ENCODE data around the gene NR4A1. TPM values are rescaled to one million over a fixed set of nuclear protein-coding genes. Genes with fewer than 3 reads are reported as not detected.
A peak's percentile ranks its signal among the peaks of the same experiment; 100 is the strongest.

NR4A1 gene
- total RNA-seq, 2 donors from 2014 or later: 85.1 to 125 TPM

DNA sequence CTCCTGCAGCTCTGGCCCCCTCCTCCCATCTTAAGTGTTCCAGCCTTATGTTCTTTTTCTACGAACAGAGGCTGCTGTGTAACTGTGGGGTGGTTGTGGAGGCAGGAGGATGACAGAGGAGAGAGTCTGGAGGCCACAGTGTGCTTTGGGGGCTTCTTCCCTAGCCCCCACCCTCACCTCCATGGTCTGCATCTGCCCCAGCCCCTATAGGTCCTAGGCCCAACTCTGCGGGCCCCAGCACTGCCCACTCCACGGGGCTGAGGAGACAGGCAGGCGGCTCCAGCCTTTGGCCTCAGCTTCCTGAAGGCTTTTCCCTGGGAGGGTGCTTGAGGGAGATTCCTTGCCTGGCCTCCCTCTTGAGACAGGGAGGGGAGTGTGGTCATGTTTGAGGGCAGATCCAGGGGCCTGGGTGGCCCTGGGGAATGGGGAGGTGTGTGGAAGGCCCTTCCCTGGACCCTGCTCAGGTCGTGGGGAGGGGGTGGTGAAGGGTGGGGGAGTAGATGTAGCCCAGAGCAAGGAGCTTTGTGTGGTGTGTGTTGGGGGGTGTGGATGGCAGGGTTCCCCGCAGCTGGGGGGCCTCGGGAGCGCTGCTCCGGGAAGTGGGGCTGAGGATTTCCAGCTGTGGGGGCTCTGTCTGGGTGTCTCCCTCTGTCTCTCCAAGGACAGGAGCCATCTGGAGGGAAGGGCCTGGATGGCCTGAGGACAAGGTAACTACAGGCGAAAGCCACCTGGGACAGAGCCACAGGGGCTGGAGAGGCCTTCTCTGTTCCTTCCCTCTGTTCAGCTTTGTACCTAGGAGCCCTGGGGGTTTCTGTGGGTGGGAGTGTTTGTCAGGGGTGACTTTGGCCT lies 29.4 kb downstream of the NR4A1 start:
- intact Hi-C loops (cut with DNase I): no loop called here
- no peak for DNase-seq (ENCODE audit: low spot score)
- 68% methylated on average over 10 of the region's 10 CpGs for WGBS
- H3K4me1 ChIP-seq (replicated peaks): peaks cover 7% of the 10 kb centered on the region
- peak overlapping the region; percentile 72 to 88 for H3K27ac ChIP-seq
- peaks cover 0 to 9% of the 10 kb centered on the region in 2 donors for H3K36me3 ChIP-seq
- TF ChIP-seq POLR2A (IDR thresholded peaks at IDR 0.05) (no peak), POLR2AphosphoS5 (IDR thresholded peaks at IDR 0.05) (no peak)
- TF ChIP-seq, protein P1, sequence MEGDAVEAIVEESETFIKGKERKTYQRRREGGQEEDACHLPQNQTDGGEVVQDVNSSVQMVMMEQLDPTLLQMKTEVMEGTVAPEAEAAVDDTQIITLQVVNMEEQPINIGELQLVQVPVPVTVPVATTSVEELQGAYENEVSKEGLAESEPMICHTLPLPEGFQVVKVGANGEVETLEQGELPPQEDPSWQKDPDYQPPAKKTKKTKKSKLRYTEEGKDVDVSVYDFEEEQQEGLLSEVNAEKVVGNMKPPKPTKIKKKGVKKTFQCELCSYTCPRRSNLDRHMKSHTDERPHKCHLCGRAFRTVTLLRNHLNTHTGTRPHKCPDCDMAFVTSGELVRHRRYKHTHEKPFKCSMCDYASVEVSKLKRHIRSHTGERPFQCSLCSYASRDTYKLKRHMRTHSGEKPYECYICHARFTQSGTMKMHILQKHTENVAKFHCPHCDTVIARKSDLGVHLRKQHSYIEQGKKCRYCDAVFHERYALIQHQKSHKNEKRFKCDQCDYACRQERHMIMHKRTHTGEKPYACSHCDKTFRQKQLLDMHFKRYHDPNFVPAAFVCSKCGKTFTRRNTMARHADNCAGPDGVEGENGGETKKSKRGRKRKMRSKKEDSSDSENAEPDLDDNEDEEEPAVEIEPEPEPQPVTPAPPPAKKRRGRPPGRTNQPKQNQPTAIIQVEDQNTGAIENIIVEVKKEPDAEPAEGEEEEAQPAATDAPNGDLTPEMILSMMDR (IDR thresholded peaks at IDR 0.05): no peak
- H3K4me3 ChIP-seq: peak overlapping the region; percentile 17 to 20
- H3K9me3 ChIP-seq: no peaks in the 10 kb centered on the region
- H3K27me3 ChIP-seq (replicated peaks; ENCODE audit: insufficient read depth): no peaks in the 10 kb centered on the region

DNA sequence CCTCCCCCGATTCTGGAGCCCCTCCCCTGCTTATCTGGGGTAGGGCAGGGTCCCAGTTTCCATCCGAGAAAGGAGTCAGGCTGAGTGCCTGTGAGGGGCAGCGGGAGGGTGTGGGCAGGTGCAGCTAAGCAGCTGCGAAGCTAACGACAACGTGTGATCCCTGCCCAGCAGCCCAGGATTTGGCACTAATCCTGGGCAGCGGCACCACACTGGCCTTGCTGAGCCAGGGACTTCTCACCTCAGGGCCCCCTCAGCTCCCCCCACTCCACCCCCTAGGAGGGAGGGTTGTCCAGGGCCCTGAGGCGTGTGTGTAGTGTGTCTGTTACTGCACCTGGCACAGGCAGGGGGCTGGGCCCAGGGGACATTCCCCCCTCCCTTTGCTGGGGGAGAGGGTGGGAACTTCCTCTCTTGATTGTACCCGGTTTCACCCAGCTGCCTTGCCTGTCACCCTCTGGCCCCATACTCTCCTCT lies 30.1 kb downstream of the NR4A1 start:
- H3K9me3 ChIP-seq: no peaks in the 10 kb centered on the region
- H3K4me1 ChIP-seq (replicated peaks): peaks cover 7% of the 10 kb centered on the region
- no peaks in the 10 kb centered on the region for H3K27me3 ChIP-seq (replicated peaks; ENCODE audit: insufficient read depth)
- peaks cover 0 to 9% of the 10 kb centered on the region in 2 donors for H3K36me3 ChIP-seq
- peak overlapping the region; percentile 72 to 88 for H3K27ac ChIP-seq
- no peak for TF ChIP-seq POLR2A (IDR thresholded peaks at IDR 0.05)
- TF ChIP-seq POLR2AphosphoS5 (IDR thresholded peaks at IDR 0.05): no peak
- TF ChIP-seq, protein P1 (IDR thresholded peaks at IDR 0.05): no peak
- 26% methylated on average over 9 of the region's 9 CpGs for WGBS
- intact Hi-C loops (cut with DNase I): no loop called here
- no peak for DNase-seq (ENCODE audit: low spot score)
- H3K4me3 ChIP-seq: no peak overlapping the region

DNA sequence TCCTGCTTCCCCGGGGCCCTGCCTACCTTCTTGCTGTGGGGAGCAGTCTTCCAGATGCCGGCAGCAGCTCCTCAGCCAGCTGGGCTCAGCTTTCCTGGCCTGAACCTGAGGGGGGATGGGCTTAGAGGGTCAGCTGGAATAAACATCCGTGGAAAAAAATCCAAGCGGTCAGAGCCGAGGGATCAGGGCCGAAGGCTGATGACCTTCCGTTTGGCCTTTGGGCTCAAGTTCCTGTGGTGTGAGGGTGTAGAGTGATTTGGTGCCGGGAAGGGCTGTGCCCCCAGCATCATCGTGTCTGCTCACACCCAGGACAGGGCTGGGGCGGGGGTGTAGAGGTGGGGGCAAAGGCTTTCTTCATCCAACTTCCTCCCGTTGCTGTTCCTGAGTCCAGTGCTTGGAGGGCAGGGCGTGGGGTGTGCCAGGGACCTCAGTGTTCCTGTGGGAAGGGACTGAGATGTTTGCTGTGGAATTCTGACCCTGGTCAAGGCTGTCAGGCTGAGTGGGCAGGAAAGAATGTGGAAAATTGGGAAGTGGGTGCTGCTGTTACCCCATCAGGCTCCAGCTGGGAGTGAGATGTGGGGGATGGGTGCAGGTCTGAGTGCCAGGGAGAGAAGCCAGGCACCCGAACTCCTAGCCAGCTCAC lies 30.9 kb downstream of the NR4A1 start:
- Histone ChIP-seq H3K27me3 (replicated peaks; ENCODE audit: insufficient read depth) (no peaks in the 10 kb centered on the region), H3K4me1 (replicated peaks) (peaks cover 13% of the 10 kb centered on the region), H3K27ac (peak overlapping the region; percentile 72 to 88), H3K36me3 (peaks cover 0 to 2% of the 10 kb centered on the region in 2 donors), H3K4me3 (no peak overlapping the region), H3K9me3 (no peaks in the 10 kb centered on the region)
- DNase-seq (ENCODE audit: low spot score): no peak
- TF ChIP-seq POLR2A (IDR thresholded peaks at IDR 0.05) (no peak), POLR2AphosphoS5 (IDR thresholded peaks at IDR 0.05) (no peak)
- TF ChIP-seq, protein P1 (IDR thresholded peaks at IDR 0.05): no peak
- WGBS: 55% methylated on average over 13 of the region's 13 CpGs
- intact Hi-C loops (cut with DNase I): no loop called here

DNA sequence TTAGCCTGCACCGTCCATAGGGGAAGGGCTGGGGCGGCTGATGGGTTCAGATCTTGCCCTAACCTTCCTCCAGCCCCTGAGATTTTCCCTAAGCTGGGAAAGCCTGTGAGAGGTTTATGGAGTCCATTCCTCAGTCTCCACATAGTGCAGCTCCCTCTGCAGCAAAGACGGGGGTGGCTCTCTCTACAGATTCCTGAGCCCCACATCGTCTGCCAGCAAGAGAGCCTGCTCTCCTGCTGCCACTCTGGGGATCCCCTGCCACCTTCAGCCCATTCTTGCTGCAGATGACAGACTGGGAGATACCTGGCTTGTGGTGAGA lies 31.4 kb downstream of the NR4A1 start:
- intact Hi-C loops (cut with DNase I): no loop called here
- H3K27ac ChIP-seq: peak overlapping the region; percentile 72 to 88
- no peaks in the 10 kb centered on the region for H3K36me3 ChIP-seq
- H3K9me3 ChIP-seq: no peaks in the 10 kb centered on the region
- DNase-seq (ENCODE audit: low spot score): no peak
- no peak overlapping the region for H3K4me3 ChIP-seq
- H3K27me3 ChIP-seq (replicated peaks; ENCODE audit: insufficient read depth): no peaks in the 10 kb centered on the region
- TF ChIP-seq, protein P1 (IDR thresholded peaks at IDR 0.05): no peak
- TF ChIP-seq POLR2AphosphoS5 (IDR thresholded peaks at IDR 0.05) (no peak), POLR2A (IDR thresholded peaks at IDR 0.05) (no peak)
- WGBS: 40% methylated on average over 4 of the region's 4 CpGs
- H3K4me1 ChIP-seq (replicated peaks): peaks cover 14% of the 10 kb centered on the region

Measured in prostate gland (tissue), 2 donors.